GM21360 (cell line): Measurements from ENCODE around the gene TNFRSF17.
"Not testable (repeated sequence)": the region's sequence is repeated elsewhere in the genome, so short reads cannot be mapped to it uniquely, and the experiment has no call there.

Source experiments
- ATAC-seq: cut with Tn5 transposase; IDR thresholded peaks from one replicate; pipeline ENCODE4 v1.9.1; 2021; ENCODE audit warnings: mild to moderate bottlenecking, moderate library complexity; ENCODE audit not compliant: unreplicated experiment

Gene TNFRSF17

GRCh38 chr16:11968577-11968976, 3.6 kb downstream of the TNFRSF17 start:
- no peak for ATAC-seq

DNA sequence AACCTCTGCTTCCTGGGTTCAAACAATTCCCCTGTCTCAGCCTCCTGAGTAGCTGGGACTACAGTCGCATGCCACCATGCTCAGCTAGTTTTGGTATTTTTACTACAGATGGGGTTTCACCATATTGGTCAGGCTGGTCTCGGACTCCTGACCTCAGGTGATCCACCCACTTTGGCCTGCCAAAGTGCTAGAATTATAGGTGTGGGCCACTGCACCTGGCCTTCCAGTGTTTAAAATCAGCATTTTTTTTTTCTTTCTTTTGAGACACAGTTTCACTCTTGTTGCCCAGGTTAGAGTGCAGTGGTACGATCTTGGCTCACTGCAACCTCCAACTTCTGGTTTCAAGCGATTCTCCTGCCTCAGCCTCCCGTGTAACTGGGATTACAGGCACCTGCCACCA, 5.3 kb downstream of the TNFRSF17 start:
- not testable (repeated sequence) for ATAC-seq

DNA sequence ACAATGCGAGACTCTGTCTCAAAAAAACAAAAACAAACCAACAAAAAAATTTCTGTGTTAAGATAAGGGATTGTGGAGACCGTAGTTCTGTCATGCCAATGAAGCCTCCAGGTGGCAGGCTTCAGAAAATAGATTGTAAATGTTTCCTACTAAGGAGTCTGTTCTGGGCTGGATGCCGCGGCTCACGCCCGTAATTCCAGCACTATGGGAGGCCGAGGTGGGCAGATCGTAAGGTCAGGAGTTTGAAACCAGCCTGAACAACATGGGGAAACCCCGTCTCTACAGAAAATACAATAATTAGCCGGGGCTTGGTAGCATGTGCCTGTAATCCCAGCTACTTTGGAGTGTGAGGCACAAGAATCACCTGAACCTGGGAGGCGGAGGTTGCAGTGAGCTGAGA, 7.1 kb downstream of the TNFRSF17 start:
- ATAC-seq: no peak

DNA sequence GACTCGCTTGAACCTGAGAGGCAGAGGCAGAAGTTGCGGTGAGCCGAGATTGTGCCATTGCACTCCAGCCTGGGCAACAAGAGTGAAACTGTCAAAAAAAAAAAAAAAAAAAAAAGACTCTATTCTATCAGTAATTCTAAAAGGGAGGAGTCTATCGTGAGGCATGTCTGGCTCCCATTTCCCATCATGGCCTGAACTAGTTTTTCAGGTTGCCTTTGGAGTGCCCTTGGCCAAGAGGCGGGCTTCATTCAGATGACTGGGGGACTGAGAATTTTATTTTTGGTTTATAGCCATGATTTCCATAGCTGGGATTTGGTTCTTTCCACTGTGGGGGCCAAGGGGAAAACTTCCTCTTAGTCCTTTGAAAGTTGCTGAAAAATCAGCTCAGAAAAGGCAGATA, 8.1 kb downstream of the TNFRSF17 start:
- no peak for ATAC-seq

DNA sequence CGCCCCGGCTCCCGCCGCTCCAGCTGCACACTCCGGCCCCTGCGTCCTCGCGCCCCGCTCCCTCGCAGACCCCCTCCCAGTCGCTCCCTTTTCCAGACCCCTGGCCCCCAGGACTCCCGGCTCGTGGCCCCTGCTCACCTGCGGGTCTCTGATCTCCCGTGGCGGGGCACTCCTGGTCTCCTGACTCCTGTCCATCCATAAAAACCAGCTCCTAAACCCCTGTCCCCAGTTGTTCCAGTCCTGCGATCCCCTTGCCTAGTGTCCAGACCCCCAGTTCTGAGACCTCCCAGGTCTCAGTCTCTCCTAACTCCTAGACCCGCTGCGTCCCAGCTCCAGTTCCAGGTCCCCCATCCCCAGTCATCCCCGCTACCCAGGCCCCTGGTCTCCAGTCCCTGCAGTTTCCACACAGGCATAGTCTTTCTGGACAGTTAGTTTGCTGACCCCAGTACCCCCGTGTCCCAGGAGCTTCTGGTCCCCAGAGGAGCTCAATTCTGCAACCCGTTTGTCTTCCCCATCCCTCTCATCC, 11.9 kb downstream of the TNFRSF17 start:
- ATAC-seq: peak; percentile 18

- no peak for ATAC-seq
Measured at GRCh38 chr16:11977376-11978041, 12.5 kb downstream of the TNFRSF17 start.

DNA sequence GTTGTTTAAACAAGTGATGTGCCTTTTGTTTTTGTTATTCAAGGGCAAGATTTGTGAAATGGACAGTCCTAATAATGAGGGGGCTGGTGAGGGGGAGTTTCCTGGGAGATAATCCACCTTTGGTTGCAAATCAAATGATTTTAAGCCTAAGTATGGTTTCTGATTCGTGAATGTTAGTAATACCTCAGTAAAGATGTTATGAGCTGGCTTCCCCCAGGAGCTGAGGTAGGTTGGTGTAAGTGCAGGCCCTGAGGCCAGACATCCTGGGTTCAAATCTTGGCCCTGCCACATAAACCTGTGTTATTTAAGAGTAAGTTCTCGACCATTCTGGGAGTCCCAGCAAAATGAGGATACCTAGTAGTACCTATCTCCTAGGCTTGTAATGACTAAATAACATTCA, 13.1 kb downstream of the TNFRSF17 start:
- ATAC-seq: no peak

GRCh38 chr16:11979013-11979672, 14.1 kb downstream of the TNFRSF17 start:
- no peak for ATAC-seq

DNA sequence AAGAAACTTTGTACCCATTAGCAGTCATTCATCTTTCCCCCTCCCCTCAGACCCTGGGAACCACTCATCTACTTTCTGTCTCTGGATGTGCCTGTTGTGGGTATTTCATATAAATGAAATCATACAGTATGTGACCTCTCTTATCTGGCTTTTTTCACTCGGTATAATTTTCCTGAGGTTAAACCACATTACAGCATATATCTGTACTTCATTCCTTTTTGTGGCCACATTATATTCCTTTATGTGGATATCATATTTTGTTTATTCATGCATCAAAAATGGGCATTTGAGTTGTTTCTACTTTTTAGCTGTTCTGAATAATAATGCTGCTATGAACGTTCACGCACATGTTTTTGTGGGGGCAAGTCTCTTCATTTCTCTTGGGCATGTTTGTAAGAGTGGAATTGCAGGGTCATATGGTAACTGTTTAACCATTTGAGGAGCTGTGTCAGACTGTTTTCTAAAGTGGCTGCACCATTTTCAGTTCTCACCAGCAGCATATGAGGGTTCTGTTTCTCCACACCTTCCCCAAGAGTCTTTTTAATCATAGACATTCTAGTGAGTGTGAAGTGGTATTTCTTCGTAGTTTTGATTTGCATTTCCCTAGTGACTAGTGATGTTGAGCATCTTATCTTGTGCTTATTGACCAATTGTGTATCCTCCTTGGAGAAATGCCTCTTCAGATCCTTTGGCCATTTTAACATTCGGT, 15.3 kb downstream of the TNFRSF17 start:
- no peak for ATAC-seq

- ATAC-seq: no peak
Measured at GRCh38 chr16:11985250-11985649, 20.2 kb downstream of the TNFRSF17 start.

GRCh38 chr16:11986521-11987057, 21.6 kb downstream of the TNFRSF17 start:
- ATAC-seq: no peak

DNA sequence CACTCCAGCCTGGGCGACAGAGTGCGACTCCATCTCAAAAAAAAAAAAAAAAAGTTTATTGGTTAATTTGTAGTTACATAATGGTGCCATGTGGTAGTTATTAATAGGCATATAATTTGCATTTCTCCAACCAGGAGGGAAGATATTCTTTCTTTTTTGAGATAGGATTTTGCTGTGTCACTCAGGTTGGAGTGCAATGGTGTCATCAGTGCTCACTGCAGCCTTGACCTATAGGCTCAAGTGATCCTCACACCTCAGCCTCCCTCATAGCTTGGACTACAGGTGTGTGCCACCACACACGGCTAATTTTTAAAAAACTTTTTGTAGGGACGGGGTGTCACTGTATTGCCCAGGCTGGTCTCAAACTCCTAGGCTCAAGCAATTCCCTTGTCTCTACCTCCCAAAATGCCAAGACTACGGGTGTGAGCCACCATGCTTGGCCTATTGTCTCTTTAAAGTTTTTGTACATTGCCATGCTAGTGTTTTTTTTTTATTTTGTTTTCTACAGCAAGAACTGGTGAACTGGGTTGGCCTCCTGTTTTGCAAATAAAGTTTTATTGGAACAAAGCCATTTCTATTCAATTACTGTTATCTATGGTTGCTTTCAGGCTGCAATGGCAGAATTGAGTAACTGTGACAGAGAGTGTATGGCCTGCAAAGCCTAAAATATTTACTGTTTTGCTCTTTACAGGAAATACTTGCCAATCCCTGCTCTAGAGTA, 23.4 kb downstream of the TNFRSF17 start:
- no peak for ATAC-seq

DNA sequence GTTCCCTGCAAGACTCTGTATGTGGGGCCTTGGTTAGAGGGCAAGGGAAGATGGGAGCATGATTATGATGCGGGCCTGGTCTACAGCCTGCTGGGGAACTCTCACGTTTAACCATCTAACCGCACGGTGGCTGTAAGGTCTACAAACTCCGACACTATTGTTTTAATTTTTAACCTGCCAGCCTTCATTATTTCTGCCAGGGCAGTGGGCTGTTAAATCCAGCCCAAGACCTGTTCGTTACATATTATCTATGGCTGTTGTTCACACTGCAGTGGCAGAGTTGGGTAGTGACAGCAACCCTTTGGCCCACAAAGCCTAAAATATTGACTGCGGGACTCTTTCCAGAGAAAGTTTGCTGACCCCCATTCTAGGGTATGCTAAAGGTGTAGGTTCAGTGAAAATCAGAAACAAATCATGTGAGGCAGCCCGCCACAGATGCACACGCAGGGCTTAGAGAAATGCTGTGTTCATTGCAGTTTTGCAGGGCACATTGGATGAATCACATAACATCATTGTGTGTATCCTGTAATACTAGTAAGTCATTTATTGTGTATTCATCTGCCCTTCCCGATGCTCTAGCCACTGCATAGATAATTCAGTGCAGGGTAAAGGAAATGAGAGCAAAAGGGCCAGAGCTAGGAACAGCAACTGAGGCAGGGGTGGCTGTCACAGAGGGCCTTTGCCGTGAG, 25.8 kb downstream of the TNFRSF17 start:
- ATAC-seq: no peak

DNA sequence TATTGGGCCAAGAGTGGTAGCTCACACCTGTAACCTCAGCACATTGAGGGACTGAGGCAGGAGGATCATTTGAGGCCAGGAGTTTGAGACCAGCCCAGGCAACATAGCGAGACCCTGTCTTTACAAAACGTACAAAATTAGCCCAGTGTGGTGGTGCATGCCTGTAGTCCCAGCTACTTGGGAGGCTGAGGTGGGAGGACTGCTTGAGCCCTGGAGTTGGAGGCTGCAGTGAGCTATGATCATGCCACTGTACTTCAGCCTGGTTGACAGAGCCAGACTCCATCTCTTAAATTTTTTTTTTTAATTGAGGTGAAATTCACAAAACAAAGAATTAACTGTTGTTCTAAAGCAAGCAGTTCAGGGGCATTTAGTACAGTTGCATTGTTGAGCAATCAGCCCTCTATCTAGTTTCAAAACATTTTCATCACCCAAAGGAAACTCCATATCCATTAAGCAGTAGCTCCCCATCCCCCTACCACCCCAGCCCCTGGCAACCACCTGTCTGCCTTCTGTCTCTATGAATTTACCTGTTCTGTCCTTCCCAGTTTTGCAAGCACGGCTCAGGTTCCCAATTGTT, 27.1 kb downstream of the TNFRSF17 start:
- no peak for ATAC-seq

DNA sequence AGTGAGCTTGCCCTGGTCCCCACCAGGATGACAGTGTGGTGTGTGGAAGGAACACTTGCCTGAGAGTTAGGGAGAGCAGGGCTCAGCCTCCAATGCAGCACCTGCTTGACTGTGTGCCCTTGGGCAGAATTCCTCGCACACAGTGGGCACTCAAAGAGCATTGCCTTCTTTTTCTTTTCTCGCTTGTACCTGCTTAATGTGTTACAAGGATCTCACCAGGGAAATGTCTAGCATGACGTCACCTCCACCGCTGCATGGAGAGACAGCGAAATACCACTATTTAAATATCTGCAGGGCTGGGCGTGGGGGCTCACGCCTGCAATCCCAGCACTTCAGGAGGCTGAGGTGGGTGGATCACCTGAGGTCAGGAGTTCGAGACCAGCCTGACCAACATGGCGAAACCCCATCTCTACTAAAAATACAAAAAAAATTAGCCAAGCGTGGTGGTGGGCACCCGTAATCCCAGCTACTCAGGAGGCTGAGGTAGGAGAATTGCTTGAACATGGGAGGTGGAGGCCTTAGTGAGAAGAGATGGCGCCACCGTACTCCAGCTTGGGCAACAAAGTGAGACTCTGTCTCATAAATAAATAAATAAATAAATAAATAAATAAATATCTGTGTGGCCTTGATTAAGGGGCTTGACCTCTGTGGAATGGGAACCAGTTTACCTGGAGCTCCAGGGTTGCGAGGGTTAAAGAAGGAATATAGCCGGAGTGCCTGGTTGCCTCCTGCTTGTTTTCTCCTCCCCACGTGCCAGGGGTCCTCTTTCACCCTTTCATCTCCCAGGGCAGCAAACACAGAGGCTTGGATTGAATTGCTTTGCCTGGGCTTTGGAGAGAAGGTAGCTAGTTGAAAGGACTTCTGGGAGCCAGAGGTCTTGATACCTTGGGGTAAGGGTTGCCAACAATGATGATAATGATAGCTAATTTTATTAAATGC, 27.8 kb downstream of the TNFRSF17 start:
- ATAC-seq: no peak

DNA sequence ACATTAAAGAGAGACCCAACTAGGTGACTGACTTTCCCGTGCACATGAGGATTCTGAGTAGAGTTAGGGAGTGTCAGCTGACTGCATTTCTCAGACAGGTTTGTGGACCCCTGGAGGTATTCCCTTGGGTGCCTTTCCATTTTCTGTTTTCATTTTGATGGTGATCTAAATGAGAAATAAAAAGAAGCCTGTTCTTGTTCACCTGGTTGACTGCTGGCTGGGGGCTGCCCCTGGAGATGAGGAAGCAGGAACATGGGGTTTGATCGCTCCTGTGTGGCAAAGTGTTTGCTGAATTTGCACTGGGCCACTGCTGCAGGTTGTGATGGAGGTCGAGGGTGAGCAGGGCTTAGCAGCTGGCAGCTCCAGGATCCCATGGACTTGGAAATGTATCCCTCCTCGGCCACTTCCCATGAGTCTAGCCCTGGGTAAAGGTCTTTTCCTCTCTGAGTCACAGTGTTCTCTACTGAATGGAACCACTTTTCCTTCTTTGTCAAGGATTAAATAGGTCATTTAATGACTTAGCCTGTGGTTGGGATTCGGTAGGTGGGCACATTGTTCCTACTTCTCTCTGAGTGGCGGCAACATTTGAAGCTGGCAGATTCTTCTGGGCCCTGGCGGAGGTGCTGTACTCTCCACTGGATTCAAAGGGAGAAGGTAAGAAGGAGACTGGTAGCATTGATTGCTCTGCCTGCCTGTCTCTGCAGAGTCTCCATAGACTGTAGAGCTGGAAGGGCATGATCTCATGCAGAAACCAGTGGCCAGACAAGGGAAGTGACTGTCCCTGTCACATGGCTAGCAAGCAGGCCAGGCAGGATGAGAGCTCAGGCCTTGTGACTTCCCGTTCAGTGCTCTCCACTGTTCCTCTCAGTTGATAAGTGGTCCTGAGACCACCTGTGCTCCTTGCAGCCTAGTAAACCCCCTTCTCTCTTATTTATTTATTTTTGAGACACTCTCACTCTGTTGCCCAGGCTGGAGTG, 29.4 kb downstream of the TNFRSF17 start:
- no peak for ATAC-seq

DNA sequence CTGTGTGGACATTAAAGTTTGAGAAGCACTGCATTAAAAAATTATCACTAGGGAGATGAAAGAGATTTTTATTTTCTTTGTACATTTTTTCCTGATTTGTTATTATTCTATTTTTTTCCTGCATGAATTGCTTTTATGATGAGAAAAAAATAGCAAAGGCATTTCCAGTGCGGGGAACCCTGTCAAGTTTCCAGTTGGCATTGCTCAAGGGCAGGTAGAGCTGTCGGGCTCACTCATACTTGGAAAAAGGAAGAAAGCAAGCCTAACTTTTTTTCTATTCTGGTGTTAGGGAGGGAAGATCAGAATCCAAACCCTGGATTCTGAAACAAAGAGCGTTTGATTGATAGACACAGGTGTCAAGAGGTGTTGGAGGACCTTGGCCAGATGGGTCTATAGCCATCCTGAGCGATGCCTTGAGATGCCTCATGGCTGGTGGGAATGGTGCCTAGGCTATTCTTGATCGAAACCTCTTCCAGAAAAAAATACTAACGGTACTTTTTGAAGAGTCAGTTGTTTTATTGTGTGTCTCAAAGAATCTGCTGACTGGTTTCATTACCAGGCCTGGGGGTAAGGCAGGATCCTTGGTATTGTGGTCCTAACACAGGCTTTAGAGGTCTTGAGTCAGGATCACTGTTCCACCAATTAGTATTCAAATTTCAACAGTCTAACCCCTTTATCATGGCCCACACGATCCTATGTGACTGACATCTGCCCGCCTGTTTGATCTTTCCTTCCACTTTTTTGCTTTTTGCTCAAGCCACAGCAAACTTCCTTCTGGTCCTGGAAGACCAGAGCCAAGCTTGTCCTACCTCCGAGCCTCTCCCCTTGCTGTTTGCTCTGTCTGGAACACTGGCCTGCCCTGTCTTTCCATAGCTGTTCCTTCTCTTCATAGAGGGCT, 31.7 kb downstream of the TNFRSF17 start:
- ATAC-seq: no peak
